ENCODE measurements around the gene LMBR1. TPM values are rescaled to one million over a fixed set of nuclear protein-coding genes. Genes with fewer than 3 reads are reported as not detected.
"Not testable (repeated sequence)": the region's sequence is repeated elsewhere in the genome, so short reads cannot be mapped to it uniquely, and the experiment has no call there.

The LMBR1 gene
- polyA plus RNA-seq, 3 donors, result 8.5 to 13.2 (median 10.8) TPM

- WGBS, 3 donors, result 98 to 100% (median 99%) methylated on average over 2 of the region's 2 CpGs
- not testable (repeated sequence) for H3K27ac ChIP-seq (ENCODE audit: low read depth, low read length)
These were observed 31.0 kb downstream of the LMBR1 start for GRCh38 chr7:156862022-156862421.

DNA sequence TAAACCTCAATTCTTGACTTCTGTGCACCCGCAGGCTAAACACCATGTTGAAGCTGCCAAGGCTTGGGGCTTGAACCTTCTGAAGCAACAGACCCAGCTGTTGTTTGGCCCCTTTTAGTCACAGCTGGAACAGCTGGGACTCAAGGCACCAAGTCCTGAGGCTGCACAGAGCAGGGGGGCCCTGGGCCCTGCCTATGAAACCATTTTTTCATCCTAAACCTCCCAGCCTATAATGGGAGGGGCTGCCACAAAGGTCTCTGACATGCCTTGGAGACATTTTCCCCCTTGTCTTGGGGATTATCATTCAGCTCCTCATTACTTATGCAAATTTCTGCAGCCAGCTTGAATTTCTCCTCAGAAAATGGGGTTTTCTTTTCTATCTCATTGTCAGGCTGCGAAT is 31.8 kb downstream of the LMBR1 start:
- WGBS, 3 donors, result 98 to 100% (median 100%) methylated on average over 2 of the region's 2 CpGs

DNA sequence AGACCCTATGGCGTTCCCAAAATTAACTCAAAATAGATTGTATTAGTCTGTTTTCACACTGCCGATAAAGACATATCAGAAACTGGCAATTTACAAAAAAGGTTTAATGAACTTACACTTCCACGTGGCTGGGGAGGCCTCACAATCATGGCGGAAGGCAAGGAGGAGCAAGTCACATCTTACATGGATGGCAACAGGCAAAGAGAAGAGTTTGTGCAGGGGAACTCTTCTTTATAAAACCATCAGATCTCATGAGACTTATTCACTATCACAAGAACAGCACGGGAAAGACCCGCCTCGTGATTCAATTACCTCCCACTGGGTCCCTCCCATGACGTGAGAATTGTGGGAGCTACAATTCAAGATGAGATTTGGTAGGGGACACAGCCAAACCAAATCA is 32.9 kb downstream of the LMBR1 start:
- 89 to 99% (median 98%) methylated on average over 8 of the region's 8 CpGs for WGBS, 3 donors
- H3K27ac ChIP-seq (ENCODE audit: low read depth, low read length), result not testable (repeated sequence)

More for the DNA sequence above, 31.8 kb downstream of the LMBR1 start:
- H3K27ac ChIP-seq (ENCODE audit: low read depth, low read length), result no peak overlapping the region

DNA sequence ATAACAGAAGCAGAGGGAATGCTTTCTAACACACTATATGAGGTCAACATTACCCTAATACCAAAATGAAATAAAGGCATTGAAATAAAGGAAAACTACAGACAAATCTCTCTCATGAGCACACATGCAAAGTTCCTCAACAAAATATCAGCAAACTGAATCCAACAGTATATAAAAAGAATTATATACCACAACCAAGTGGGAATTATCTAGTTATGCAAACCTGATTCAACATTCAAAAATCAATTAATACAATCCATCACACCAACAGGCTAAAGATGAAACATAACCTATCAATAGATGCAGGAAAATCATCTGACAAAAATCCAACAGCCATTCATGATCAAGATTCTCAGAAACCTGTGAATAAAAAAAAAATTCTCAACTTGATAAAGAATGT is 34.5 kb downstream of the LMBR1 start:
- H3K27ac ChIP-seq (ENCODE audit: low read depth, low read length), result no peak overlapping the region

GRCh38 chr7:156857757-156858156 is 35.2 kb downstream of the LMBR1 start:
- 97 to 100% (median 98%) methylated on average over 1 of the region's 1 CpG for WGBS, 3 donors
- H3K27ac ChIP-seq (ENCODE audit: low read depth, low read length), result no peak overlapping the region

GRCh38 chr7:156854654-156855053 is 38.3 kb downstream of the LMBR1 start:
- no peak overlapping the region for H3K27ac ChIP-seq (ENCODE audit: low read depth, low read length)
- 97 to 99% (median 98%) methylated on average over 5 of the region's 5 CpGs for WGBS, 3 donors

DNA sequence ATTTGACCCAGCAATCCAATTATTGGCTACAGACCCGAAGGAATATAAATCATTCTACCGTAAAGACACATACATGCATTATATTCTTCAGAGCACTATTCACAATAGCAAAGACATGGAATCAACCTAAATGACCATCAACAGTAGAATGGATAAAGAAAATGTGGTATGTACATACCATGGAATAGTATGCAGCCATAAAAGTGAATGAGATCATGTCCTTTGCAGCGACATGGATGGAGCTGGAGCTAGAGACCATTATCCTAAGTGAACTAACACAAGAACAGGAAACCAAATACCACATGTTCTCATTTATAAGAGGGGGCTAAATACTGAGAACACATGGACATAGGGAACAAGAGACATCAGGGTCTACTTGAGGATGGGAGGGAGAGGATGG is 44.0 kb downstream of the LMBR1 start:
- WGBS, 3 donors, result 98 to 99% (median 98%) methylated on average over 3 of the region's 3 CpGs

GRCh38 chr7:156845379-156846101 is 47.4 kb downstream of the LMBR1 start:
- WGBS, 3 donors, result 72 to 90% (median 85%) methylated on average over 5 of the region's 5 CpGs
- H3K27ac ChIP-seq (ENCODE audit: low read depth, low read length), result no peak overlapping the region

More for the DNA sequence above, 44.0 kb downstream of the LMBR1 start:
- H3K27ac ChIP-seq (ENCODE audit: low read depth, low read length), result no peak overlapping the region

GRCh38 chr7:156843582-156843981 is 49.4 kb downstream of the LMBR1 start:
- 77 to 95% (median 94%) methylated on average over 6 of the region's 6 CpGs for WGBS, 3 donors

DNA sequence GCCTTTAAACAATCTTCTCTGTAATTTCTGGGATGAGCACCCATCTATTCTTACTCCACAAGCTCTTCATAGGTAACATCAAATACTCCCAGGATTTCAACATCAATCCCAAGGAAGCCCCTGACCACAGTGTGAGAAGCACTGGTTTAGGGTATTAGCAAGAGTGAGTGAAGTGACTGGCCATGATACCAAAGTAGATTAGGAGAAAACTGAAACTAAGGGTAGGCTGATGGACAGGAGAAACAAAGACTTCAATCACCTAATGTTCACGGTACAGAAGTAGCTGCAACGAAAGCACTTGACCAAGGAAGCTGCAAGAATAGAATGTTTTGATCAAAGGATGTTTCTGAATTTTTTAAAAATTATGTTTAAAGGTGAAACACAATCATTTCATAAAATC is 49.8 kb downstream of the LMBR1 start:
- 82 to 87% (median 82%) methylated on average over 2 of the region's 2 CpGs for WGBS, 3 donors
- H3K27ac ChIP-seq (ENCODE audit: low read depth, low read length), result no peak overlapping the region

More at GRCh38 chr7:156843582-156843981, 49.4 kb downstream of the LMBR1 start:
- not testable (repeated sequence) for H3K27ac ChIP-seq (ENCODE audit: low read depth, low read length)

- WGBS, 3 donors, result 54 to 67% (median 64%) methylated on average over 2 of the region's 2 CpGs
- no peak overlapping the region for H3K27ac ChIP-seq (ENCODE audit: low read depth, low read length)
These were observed 50.2 kb downstream of the LMBR1 start for GRCh38 chr7:156842740-156843140.

DNA sequence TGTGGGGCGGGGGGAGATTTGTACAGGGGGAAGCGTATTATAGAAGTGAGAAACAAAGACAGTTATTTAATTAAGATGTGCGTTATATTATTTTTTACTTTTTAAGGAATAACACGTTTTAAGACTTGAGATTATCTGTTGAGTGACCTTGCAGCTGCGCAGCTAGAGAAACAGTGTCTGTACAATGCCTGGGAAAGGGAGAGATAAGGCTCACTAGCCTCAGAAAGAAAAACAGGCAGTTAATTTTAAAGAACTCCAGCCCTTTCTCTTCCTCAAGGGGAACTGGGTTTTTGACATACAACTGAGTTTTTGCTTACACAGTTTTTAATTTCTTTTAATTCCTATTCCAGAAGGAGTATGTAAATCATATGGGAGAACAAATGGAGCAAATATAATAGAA is 50.7 kb downstream of the LMBR1 start:
- WGBS, 3 donors, result 55 to 94% (median 90%) methylated on average over 5 of the region's 5 CpGs

DNA sequence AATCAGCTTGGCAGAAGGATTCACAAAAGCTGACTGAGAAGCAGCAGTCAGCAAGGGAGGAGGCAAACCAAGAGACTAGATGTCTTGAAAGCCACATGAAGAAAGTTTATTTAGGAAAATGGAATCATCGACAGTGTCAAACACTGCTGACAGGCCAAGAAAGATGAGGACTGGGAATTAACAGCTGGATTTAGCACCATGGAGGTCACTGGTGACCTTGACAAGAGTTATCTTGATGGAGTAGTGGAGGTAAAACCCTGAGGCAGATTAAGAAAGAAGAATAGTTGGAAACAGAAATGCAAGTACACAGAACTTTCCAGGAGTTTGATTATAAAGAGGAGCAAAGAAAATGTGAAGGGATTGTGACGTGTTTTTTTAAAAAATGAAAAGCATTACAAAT is 51.5 kb downstream of the LMBR1 start:
- WGBS, 3 donors, result 51 to 83% (median 80%) methylated on average over 2 of the region's 2 CpGs
- H3K27ac ChIP-seq (ENCODE audit: low read depth, low read length), result no peak overlapping the region

More for the DNA sequence above, 50.7 kb downstream of the LMBR1 start:
- no peak overlapping the region for H3K27ac ChIP-seq (ENCODE audit: low read depth, low read length)

DNA sequence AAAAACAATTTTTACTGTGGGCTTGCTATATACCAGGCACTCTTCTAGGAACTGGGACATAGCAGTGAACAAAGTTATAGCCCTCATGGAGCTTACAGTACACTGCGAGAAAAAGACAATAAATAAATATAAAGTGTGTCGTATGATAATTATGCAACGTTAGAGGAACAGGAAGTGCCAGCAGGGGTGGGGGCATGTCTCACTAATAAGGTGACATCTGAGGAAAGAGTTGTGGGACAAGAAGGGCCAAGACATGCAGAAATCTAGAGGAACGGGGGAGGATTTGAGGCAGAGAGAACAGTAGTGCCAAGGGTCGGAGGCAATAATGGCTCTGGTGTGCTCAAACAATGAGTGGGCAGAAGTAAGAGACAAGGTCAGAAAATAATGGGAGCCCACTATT is 52.8 kb downstream of the LMBR1 start:
- 59 to 86% (median 63%) methylated on average over 5 of the region's 5 CpGs for WGBS, 3 donors

DNA sequence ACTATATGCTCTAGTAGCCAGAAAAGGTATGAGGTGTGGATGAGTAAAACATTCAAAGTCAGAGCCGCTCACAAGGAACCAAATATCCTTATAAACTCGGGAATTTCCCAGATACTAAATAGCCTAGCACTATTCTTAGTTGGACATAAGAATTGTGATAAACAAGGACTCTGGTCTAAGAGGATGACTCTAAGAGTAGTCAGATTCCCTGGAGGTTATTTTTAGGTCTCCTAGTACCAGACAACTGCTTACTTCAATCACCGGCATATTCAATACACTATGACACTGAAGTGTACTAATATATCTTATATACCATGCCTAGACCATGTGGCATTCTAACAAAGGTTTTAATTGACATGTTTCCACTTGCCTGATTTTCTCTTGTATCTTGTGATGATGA is 56.5 kb downstream of the LMBR1 start:
- H3K27ac ChIP-seq (ENCODE audit: low read depth, low read length), result no peak overlapping the region
- 81 to 98% (median 94%) methylated on average over 3 of the region's 3 CpGs for WGBS, 3 donors

More for the DNA sequence above, 52.8 kb downstream of the LMBR1 start:
- no peak overlapping the region for H3K27ac ChIP-seq (ENCODE audit: low read depth, low read length)

DNA sequence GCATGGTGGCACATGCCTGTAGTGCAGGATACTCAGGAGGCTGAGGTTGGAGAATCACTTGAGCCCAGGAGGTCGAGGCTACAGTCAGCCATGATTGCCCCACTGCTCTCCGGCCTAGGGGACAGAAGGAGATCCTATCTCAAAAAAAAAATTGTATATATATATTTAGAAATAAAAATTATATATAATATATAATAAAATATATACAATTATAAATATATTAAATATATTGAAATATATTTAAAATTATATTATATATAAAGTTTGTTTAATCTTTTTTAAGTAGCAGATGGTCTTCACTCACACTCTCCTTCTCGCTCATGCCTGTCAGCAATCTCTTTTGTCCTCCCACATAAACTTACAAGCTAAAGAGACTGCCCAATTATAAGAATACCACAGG is 58.5 kb downstream of the LMBR1 start:
- WGBS, 3 donors, result 96 to 100% (median 97%) methylated on average over 3 of the region's 3 CpGs
- H3K27ac ChIP-seq (ENCODE audit: low read depth, low read length), result no peak overlapping the region

GRCh38 chr7:156833312-156833711 is 59.7 kb downstream of the LMBR1 start:
- WGBS, 3 donors, result 95 to 96% (median 96%) methylated on average over 4 of the region's 4 CpGs
- no peak overlapping the region for H3K27ac ChIP-seq (ENCODE audit: low read depth, low read length)

DNA sequence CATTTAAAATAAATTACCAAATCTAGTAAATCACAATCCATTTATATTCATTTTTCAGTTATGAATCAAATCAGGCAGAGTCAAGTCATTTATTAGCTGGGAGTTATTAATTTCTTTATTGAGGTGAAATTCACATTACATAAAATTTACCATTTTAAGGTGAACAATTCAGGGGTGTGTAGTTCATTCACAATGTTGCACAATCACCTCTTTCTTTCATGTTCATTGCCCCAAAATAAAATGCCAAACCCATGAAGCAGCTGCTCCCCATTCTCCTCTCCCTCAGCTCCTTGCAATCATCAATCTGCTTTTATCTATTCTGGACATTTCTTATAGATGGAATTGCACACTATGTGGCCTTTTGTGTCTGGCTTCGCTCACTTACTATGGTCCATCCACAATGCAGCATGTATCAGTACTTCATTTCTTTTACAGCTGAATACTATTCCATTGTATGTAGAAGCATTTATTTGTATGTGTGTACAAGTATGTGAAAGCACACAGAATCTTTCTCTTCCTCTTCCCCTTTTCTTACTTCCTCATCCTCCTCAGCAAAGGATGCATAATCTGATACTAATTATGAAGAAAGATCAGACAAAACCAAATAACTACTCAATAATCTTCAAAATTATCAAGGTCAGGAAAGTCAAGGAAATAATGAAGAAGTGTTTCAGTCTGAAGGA is 60.6 kb downstream of the LMBR1 start:
- 91 to 100% (median 93%) methylated on average over 1 of the region's 1 CpG for WGBS, 3 donors
- H3K27ac ChIP-seq (ENCODE audit: low read depth, low read length), result no peak overlapping the region

DNA sequence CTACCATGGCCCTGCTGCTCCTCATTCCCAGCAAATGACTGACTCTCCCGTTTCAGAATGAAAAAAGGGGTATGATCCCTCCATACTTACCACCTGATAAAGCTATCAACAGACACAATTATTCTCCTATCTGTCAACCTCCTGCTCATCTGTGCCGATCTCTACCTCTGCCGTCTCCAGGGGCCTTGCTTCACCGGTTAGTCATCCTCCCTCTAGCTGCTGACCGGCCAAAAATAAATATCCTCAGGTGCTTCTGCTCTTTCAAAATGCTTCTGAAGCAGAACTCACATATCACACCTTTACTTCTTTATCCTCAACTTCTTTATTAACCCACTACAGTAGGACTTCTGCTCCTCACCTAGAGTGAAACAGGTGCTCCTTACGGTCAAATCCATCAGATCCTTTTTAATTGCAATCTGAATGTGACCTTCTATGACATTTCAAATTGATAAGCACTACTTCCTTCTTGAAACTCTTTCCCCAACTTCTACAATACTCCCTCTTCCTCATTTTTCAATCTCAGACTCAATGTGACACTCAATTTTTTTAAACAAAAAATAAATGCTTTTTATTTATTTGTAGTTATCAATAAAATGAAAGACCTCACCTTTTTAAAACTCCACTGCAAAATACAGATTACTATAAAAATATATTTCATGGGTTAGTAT is 63.2 kb downstream of the LMBR1 start:
- no peak overlapping the region for H3K27ac ChIP-seq (ENCODE audit: low read depth, low read length)
- 80 to 88% (median 82%) methylated on average over 6 of the region's 6 CpGs for WGBS, 3 donors

Measured in adipose tissue (tissue), 3 donors.